Endothelial cell (in vitro differentiated cells): Measurements from ENCODE around the gene UTP18. TPM values are rescaled to one million over a fixed set of nuclear protein-coding genes. Genes with fewer than 3 reads are reported as not detected.

Source experiments
- DNase-seq: peaks from one replicate; pipeline ENCODE4 v3.0.0; 2021; ENCODE audit warnings: low spot score
- H3K27ac Mint-ChIP-seq: one replicate; pipeline ENCODE4 v1.8.0; 2021; ENCODE audit warnings: mixed read lengths, inconsistent platforms; ENCODE audit not compliant: unreplicated experiment
- H3K27me3 Mint-ChIP-seq: one replicate; pipeline ENCODE4 v1.8.0; 2021; ENCODE audit warnings: mild to moderate bottlenecking, moderate library complexity, mixed read lengths, inconsistent platforms; ENCODE audit not compliant: unreplicated experiment
- H3K36me3 Mint-ChIP-seq: one replicate; pipeline ENCODE4 v1.8.0; 2021; ENCODE audit warnings: mild to moderate bottlenecking, low read depth, mixed read lengths, inconsistent platforms; ENCODE audit not compliant: unreplicated experiment
- H3K4me1 Mint-ChIP-seq: one replicate; pipeline ENCODE4 v1.8.0; 2021; ENCODE audit warnings: mild to moderate bottlenecking, mixed read lengths, inconsistent platforms; ENCODE audit not compliant: unreplicated experiment
- H3K4me3 Mint-ChIP-seq: one replicate; pipeline ENCODE4 v1.8.0; 2021; ENCODE audit warnings: mild to moderate bottlenecking, mixed read lengths, inconsistent platforms; ENCODE audit not compliant: unreplicated experiment
- H3K9me3 Mint-ChIP-seq: one replicate; pipeline ENCODE4 v1.8.0; 2021; ENCODE audit warnings: mixed read lengths, inconsistent platforms; ENCODE audit not compliant: unreplicated experiment
- CTCF ChIP-seq: fragments of 200-600 bp; sonication (generic); IDR thresholded peaks from one replicate; pipeline ENCODE4 v1.5.0; 2021; ENCODE audit warnings: antibody characterized with exemption; ENCODE audit not compliant: unreplicated experiment
- total RNA-seq: library from RNA; stranded (reverse); fragmentation: NEBNext Ultra II Directional; extraction: Animal tissue kit (Norgen Biotek cat#: 25700); gene quantifications from one replicate; pipeline ENCODE4 v1.2.1, GENCODE V29; 2021; ENCODE audit not compliant: unreplicated experiment

Gene UTP18
- total RNA-seq, 1 donor from 2014 or later: 31.5 TPM

GRCh38 chr17:51342257-51342656 lies 81.9 kb downstream of the UTP18 start:
- H3K4me1 Mint-ChIP-seq: no peaks in the 10 kb centered on the region
- no peak overlapping the region for H3K27ac Mint-ChIP-seq
- H3K36me3 Mint-ChIP-seq: no peaks in the 10 kb centered on the region
- H3K9me3 Mint-ChIP-seq: no peaks in the 10 kb centered on the region
- peaks cover 5% of the 10 kb centered on the region for H3K27me3 Mint-ChIP-seq
- no peak overlapping the region for H3K4me3 Mint-ChIP-seq
- DNase-seq: no peak
- no peak for TF ChIP-seq CTCF

GRCh38 chr17:51344532-51344931 lies 84.2 kb downstream of the UTP18 start:
- H3K36me3 Mint-ChIP-seq: no peaks in the 10 kb centered on the region

GRCh38 chr17:51346218-51346982 lies 86.1 kb downstream of the UTP18 start:
- no peak for TF ChIP-seq CTCF
- DNase-seq: no peak
- peaks cover 5% of the 10 kb centered on the region for H3K27me3 Mint-ChIP-seq
- H3K4me1 Mint-ChIP-seq: no peaks in the 10 kb centered on the region
- no peak overlapping the region for H3K27ac Mint-ChIP-seq
- H3K9me3 Mint-ChIP-seq: no peaks in the 10 kb centered on the region
- no peak overlapping the region for H3K4me3 Mint-ChIP-seq
- no peaks in the 10 kb centered on the region for H3K36me3 Mint-ChIP-seq

More at GRCh38 chr17:51344532-51344931, 84.2 kb downstream of the UTP18 start:
- DNase-seq: no peak
- TF ChIP-seq CTCF: no peak
- no peaks in the 10 kb centered on the region for H3K9me3 Mint-ChIP-seq
- no peak overlapping the region for H3K27ac Mint-ChIP-seq
- H3K27me3 Mint-ChIP-seq: peaks cover 5% of the 10 kb centered on the region
- H3K4me1 Mint-ChIP-seq: no peaks in the 10 kb centered on the region
- no peak overlapping the region for H3K4me3 Mint-ChIP-seq

Other genes with a start within 250 kb of the UTP18 start
- 107 TPM for gene SPAG9, start 139.7 kb upstream of the UTP18 start, total RNA-seq
- gene NME1, start 107.0 kb upstream of the UTP18 start, total RNA-seq: 57.3 TPM
- gene NME2, start 94.1 kb upstream of the UTP18 start, total RNA-seq: 476 TPM
- 24.4 TPM for gene MBTD1, start 497 bp upstream of the UTP18 start, total RNA-seq